Testis (tissue), 2 donors: ENCODE data around the gene MCM5.

Experiments
- POLR2A ChIP-seq: fragments of 450-650 bp; IDR thresholded peaks from one replicate; pipeline ENCODE4 v1.6.1; 2017; ENCODE audit warnings: antibody characterized with exemption, mild to moderate bottlenecking, moderate library complexity
- TF ChIP-seq, protein P1 (sequence below), 3 experiments: fragments of 450-650 bp in 2 of 3; fragments of 200-600 bp in 1 of 3; sonication (generic) in 1 of 3; IDR thresholded peaks; one replicate each; pipeline ENCODE4 v1.5.1; 2016 to 2019; ENCODE audit warnings: antibody characterized with exemption in 3 of 3, mild to moderate bottlenecking in 2 of 3, moderate library complexity in 1 of 3

- TF ChIP-seq, protein P1, sequence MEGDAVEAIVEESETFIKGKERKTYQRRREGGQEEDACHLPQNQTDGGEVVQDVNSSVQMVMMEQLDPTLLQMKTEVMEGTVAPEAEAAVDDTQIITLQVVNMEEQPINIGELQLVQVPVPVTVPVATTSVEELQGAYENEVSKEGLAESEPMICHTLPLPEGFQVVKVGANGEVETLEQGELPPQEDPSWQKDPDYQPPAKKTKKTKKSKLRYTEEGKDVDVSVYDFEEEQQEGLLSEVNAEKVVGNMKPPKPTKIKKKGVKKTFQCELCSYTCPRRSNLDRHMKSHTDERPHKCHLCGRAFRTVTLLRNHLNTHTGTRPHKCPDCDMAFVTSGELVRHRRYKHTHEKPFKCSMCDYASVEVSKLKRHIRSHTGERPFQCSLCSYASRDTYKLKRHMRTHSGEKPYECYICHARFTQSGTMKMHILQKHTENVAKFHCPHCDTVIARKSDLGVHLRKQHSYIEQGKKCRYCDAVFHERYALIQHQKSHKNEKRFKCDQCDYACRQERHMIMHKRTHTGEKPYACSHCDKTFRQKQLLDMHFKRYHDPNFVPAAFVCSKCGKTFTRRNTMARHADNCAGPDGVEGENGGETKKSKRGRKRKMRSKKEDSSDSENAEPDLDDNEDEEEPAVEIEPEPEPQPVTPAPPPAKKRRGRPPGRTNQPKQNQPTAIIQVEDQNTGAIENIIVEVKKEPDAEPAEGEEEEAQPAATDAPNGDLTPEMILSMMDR (IDR thresholded peaks at IDR 0.05) = no peak
- TF ChIP-seq POLR2A = no peak
These were observed 23.0 kb upstream of the MCM5 start for GRCh38 chr22:35376728-35377472.
